ENCODE measurements around the gene PMEPA1.

The PMEPA1 gene

GRCh38 chr20:57660181-57660921 lies 49.5 kb downstream of the PMEPA1 start:
- no peak for DNase-seq

DNA sequence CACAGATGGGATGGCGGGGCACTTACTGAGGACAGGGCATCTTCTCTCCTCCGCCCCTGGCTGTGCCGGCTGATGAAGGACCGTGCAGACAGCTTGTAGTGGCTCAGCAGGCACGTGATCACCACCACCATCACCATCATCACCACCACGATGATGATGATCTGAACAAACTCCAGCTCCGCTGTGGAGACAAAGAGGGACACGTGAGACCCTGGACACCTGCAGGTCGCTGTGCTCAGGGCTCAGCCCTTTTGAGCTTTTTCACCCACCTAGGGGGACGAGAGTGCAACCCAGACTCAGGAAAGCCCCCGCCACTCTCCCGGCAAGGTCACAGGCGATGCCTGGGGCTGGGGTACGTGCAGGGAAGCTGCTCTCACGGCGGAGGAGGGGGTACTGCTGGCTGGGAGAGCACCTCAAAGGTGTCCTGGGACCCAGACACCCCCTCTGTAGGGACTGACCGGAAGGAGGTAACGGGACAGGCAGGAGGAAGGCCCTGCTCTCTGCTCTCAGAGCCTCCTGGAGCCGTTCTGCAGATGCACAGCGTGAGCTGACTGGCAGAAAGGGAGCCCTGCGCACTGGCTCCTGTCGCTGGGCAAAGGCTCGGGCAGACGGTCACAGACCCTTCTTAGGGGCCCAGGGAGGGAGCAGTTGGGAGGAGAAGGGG lies 50.2 kb downstream of the PMEPA1 start:
- DNase-seq: no peak

DNA sequence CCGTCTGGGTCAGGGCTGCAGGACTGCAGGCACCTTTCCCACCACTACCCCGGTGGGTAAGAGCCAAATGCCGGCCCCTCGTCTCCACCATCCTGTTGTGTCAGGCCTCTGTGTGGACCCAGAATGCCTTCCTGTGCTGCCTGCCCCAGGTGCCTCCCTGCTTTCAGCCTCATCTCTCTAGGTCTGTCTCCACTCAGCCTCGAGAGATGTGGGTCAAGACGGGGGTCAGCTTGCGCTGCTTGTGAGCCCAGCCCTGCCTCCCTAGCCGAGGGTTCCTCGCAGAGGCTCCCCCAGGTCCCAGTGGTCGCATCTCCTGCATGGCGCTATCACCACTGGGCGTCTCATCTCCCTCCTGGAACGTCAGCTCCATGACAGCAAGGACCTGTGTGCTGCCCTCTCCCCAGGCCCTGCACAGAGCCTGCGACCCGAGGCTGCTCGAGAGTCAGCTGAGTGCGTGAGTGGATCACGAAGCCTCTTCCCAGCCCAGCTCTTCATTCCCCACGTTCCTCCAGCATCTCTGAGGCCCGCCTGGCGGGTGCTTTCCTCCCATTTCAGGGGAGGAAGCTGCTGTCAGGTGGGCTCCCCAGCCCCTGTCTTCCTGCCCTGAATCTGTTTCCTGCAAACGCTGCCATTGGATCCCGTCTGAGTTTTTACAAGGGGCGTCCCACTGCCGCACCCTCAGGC lies 50.8 kb downstream of the PMEPA1 start:
- no peak for DNase-seq

- no peak for DNase-seq
Observed at GRCh38 chr20:57658447-57658832, 51.4 kb downstream of the PMEPA1 start.

GRCh38 chr20:57657535-57658446 lies 52.0 kb downstream of the PMEPA1 start:
- DNase-seq: peak; percentile 20 to 72 (median 52)

DNA sequence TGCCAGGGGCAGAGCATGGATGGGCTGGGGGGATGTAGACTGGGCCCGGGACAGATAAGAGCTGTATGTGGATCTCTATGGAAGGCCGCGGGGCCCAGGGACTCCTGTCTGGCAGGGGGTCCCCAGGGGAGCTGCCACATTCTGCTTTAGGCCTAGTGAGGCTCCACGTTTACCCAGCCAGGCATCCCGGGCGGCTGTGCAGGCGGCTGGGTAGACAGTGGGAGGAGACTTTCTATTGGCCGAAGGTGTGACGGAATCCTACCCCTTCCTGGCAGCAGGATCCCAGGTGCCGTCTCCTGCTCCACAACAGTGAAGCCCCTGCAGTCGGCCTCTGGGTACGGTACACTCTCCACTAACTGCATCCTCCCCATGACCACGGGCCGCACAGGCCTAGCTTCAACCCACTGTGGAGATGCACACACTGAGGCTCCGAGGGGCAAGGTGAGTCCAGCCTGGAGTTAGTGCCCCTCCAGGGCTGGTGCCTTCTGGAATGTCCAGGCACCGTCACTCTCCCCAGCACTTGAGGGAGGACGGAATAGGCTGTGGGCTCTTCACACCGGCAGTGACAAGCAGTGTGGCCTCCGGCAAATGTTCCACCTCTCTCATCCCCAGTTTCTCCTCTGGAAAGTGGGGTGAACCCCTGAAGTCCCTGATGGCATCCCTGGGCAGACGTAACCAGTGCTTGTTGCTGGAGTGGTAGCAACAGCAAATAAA lies 52.8 kb downstream of the PMEPA1 start:
- DNase-seq: no peak

DNA sequence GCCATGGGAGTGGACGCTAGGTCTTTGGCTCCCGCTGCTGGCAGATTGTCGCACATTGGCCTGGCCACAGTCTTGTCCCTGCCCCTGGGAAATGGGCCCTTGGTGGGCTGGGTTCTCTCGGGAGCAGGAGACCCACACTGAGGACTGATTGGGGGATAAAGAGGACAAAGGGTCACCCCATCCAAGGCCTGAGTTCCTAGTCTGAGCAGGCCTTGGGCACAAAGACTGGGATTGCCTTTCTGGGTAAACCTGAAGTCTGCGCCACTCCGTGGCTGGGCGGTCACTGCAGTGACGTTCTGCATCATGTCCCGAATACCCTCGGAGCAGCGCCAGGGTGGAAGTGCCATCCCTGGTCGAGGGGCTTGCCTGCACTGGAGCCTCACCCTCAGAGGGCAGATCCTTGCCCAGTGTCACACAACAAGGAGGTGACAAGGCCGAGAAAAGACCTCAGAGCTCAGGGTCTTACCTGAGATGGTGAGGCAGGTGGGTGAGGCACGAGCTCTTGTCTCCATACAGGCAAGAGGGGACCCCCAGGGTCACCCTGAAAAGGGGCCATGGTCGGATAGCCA lies 53.5 kb downstream of the PMEPA1 start:
- no peak for DNase-seq

DNA sequence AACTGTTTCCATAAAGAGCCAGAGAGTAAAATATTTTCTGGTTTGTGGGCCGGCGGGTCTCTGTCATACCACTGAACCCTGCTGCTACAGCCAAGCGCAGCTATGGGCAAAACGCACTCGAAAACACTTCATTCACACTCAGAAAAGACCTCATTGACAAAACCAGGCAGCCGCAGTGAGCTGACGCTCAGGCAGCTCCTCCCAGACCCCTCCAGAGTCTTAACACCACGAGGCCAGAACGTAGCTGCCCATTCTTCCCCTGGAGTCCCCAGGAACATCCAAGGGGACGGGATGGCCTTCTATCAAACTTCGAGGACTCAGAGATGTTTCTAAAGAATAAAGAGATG lies 54.0 kb downstream of the PMEPA1 start:
- no peak for DNase-seq

DNA sequence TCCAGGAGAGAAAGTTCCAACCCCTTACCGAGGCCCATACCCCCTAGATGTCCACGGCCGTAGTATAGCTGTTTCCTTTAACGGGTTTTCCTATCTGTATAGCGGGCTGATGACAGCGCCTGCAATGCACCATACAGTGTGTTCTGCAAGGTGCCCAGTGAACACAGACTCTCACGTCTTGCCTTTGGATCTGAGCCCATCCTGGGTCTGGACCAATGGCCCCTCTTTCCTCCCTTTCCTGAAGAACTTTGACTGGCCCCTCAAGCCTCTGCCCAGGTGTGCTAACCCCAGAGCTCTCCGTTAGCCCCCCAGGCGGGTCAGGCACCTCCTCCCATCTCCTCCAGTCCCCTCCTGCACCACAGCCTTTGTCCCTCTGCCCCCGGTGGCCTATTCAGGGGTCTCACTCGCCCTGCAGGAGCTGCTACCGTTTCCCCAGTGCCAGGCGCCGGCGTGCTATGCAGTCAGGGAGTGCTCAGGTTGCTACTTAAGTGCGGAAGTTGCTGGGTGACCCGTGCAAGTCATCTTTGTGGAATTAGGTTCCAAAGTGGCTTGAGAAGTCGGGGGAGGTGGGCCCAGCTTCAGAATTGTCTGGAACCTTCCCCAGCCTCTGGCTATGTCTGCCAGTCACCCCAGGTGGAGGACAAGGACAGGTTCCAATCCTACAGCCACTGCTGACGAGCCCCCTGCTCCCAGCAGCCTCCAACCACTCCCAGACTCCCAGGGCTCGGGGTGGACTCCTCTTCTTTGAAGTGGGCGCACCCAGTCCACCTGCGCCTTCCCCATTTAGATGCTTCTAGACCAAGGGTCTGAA lies 54.6 kb downstream of the PMEPA1 start:
- no peak for DNase-seq

DNA sequence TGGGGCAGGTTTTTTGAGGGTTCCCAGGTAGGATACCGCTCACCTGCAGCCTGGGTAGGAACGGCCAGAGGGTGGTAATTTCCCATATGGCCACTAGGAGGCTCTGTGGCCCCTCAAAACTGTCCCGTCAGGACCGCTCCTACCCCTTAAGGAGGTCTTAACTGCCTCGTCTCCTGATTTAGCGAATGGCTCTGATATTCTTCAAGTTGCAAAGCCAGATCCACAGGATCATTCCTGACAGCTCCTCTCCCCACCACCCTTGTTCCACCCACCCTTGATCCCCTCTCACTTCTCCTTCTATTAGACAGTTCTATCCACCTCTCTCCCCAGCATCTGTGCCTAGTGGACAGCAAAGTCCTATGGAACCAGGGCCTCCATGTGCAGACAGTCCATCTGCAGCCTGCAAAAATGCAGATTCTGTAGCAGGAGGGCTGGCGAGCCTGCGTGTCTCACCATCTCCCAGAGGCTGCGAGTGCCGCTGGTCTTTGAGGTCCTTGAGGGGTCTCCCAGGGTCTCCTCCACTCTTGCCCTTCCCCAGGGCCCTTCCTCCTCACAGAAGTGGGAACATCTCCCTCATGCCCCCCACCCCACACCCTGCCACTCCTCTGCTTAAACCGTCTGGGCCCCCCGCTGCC lies 55.3 kb downstream of the PMEPA1 start:
- peak; percentile 18 to 69 (median 43) for DNase-seq

GRCh38 chr20:57653910-57654309 lies 55.9 kb downstream of the PMEPA1 start:
- DNase-seq: no peak

DNA sequence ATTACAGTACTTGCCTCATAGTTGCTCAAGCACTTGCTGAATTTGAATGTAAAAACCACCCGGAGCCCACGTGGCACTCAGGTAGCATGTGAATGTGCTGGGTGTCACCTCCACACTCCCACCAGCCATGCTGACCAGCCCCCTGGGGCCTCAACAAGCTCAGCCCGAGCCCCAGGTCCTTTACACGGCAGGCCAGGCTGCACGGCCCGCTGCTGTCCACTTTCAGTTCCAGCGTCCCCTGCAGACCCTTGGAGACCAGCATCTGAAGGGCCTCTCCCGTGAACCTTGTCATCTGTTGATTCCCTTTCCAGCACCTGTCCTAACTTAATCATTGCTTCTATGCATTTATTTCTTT lies 56.3 kb downstream of the PMEPA1 start:
- no peak for DNase-seq

DNA sequence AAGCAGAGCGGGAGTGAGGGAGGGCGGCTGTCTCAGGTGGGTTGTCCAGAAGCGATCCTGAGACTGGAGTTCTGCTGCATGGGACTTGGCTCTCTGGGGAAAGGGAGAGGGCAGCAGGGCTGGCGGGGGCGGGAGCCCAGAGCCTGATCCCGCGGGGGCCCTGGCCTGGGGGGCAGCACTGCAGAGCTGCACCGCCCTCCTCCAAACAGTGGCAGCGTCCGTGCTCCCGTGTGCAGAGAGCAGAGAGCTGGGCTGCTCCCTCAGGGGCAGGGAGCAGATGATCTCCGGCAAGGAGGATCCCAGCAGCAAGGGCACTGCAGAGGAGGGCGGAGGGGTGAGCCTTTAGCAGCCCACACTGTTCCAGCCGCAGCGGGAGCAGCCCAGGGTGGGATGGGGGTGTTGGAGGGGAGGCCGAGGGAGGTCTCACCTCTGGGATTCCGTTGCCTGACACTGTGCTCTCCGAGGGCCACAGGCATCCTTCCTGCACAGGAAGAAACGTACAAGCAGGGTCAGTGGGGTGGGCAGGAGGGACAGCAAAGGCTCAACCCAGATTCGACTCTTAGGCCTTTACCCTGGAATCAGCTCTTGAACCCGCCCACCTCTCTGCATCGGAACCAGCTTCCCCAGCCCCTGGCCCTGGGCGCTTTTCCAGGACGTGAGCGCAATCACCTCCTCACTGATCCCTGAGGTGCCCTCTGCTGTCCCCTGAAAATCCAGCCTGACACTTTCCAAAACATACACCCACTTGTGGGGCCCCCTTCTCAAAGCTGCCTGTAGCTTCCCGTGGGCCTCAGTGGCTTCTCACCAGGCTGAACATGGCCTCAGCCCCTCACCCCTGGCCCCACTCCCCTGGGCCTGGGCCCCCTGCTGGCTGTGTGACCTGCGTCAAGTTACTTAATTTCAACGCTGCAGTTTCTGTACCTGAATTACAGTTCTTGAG lies 56.9 kb downstream of the PMEPA1 start:
- no peak for DNase-seq

- DNase-seq: no peak
Observed at GRCh38 chr20:57651881-57652605, 57.8 kb downstream of the PMEPA1 start.

DNA sequence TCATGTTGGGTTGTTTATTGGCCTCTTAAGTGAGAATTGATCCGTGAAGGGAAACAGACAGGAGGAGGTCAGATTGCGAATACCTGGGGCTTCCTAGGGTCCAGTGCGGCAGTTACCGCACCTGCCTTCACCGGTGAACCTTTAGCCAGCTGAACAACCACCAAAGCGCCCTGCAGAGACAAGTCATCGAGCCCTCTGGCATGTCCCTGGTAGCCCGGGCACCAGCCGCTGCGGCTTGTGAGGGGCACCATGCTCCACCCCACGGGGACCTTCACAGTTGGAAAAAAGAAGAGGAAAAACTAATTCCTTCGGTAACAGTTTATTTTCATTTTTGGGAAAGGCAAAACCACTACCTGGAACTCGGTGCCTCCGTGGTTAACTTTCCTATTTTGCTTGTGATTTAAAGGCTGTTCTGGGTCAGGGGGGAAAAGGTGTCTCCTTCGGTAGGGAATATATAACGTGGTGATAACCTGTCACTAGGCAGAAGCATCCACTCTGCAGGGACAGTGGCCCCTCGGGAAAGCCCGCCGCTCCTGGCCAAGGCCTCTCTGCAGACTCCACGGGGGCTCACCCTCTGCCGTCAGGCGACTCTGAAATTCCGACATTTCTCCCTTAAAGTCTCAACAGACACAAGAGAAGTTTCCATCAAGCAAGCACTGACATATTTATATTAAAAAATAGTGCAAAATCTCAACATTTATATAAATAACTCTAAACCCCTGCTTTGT lies 58.9 kb downstream of the PMEPA1 start:
- DNase-seq: no peak

- DNase-seq: no peak
Observed at GRCh38 chr20:57650266-57650665, 59.5 kb downstream of the PMEPA1 start.

- DNase-seq: no peak
Observed at GRCh38 chr20:57649617-57650015, 60.2 kb downstream of the PMEPA1 start.

All from stimulated activated naive CD4-positive, alpha-beta T cell (primary cell).